GM12864 (cell line): Measurements from ENCODE around the gene ALG12.

Experiments
- DNase-seq: peaks from one replicate; pipeline ENCODE4 v3.0.0-alpha.2; 2011; ENCODE audit warnings: low read depth
- H3K4me3 ChIP-seq: 2 replicates; pipeline ENCODE4 v1.5.1; 2011; ENCODE audit warnings: mild to moderate bottlenecking, low read depth, low read length, control low read depth
- CTCF ChIP-seq: IDR thresholded peaks from 2 replicates; pipeline ENCODE4 v1.5.1; 2011; ENCODE audit warnings: low read depth, mild to moderate bottlenecking, moderate library complexity, low read length, control low read depth, inconsistent platforms; ENCODE audit errors: missing control alignments

The ALG12 gene

GRCh38 chr22:49926916-49927315 lies 8.7 kb upstream of the ALG12 start:
- TF ChIP-seq CTCF = no peak
- H3K4me3 ChIP-seq = no peak overlapping the region
- DNase-seq = no peak

- peak overlapping the region; percentile 51 for H3K4me3 ChIP-seq
- no peak for DNase-seq
- TF ChIP-seq CTCF = no peak
Observed at GRCh38 chr22:49925525-49926128, 7.4 kb upstream of the ALG12 start.

- no peak overlapping the region for H3K4me3 ChIP-seq
- TF ChIP-seq CTCF = no peak
- DNase-seq = no peak
Observed at GRCh38 chr22:49924113-49924833, 6.0 kb upstream of the ALG12 start.

- TF ChIP-seq CTCF = peak; percentile 61
- no peak overlapping the region for H3K4me3 ChIP-seq
Observed at GRCh38 chr22:49923445-49923844, 5.2 kb upstream of the ALG12 start.

GRCh38 chr22:49922926-49923325 lies 4.7 kb upstream of the ALG12 start:
- no peak for TF ChIP-seq CTCF
- DNase-seq = no peak
- no peak overlapping the region for H3K4me3 ChIP-seq

More at GRCh38 chr22:49923445-49923844, 5.2 kb upstream of the ALG12 start:
- DNase-seq = no peak

- DNase-seq = no peak
- H3K4me3 ChIP-seq = no peak overlapping the region
- no peak for TF ChIP-seq CTCF
Observed at GRCh38 chr22:49922484-49922883, 4.2 kb upstream of the ALG12 start.
